WI38 (cell line): ENCODE measurements around the gene MRNIP.

Experiments
- H3K4me3 ChIP-seq: 2 replicates; pipeline ENCODE4 v1.5.1; 2011; ENCODE audit warnings: low read depth, mild to moderate bottlenecking, control low read depth, low read length
- TF ChIP-seq, protein P1 (sequence below): IDR thresholded peaks from 2 replicates; pipeline ENCODE4 v1.5.1; 2012; ENCODE audit warnings: low read depth, mild to moderate bottlenecking, control low read depth, low read length

Gene MRNIP

DNA sequence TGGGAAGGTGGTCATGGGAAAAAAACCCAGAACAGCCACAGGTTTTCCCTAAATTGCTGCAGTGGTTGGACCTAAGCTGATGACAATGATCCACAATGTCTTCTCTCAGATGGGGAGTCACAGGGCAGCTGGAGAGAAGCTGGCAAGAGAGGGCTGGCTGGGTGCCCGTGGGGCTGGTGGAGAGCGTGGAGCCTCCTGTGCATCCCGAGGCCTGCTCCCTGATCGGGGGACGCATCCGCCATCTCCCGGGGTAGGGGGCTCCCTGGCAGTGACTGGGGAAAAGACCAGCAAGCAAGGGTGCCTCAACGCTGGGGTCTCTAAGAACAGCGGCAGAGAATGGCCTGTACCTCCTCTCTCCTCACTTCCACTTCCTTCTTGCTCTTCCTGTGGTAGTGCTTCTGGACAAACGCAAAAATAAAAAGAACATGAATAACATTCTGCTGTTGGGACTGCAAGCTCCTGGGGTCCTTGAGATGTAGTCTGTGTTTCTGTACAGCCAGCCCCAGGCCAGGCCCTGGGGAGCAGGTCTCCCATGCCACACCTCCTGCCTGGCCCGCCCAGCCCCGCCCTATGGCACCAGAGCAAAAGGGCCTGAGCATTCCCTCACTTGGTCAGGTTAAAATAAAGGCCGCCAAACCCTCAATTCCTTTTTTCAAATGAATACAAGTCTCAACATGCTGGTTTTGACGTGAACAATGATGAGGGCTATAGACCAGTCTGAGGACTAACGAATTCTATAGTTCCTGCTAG is 7.0 kb upstream of the MRNIP start:
- TF ChIP-seq, protein P1, sequence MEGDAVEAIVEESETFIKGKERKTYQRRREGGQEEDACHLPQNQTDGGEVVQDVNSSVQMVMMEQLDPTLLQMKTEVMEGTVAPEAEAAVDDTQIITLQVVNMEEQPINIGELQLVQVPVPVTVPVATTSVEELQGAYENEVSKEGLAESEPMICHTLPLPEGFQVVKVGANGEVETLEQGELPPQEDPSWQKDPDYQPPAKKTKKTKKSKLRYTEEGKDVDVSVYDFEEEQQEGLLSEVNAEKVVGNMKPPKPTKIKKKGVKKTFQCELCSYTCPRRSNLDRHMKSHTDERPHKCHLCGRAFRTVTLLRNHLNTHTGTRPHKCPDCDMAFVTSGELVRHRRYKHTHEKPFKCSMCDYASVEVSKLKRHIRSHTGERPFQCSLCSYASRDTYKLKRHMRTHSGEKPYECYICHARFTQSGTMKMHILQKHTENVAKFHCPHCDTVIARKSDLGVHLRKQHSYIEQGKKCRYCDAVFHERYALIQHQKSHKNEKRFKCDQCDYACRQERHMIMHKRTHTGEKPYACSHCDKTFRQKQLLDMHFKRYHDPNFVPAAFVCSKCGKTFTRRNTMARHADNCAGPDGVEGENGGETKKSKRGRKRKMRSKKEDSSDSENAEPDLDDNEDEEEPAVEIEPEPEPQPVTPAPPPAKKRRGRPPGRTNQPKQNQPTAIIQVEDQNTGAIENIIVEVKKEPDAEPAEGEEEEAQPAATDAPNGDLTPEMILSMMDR, result no peak

DNA sequence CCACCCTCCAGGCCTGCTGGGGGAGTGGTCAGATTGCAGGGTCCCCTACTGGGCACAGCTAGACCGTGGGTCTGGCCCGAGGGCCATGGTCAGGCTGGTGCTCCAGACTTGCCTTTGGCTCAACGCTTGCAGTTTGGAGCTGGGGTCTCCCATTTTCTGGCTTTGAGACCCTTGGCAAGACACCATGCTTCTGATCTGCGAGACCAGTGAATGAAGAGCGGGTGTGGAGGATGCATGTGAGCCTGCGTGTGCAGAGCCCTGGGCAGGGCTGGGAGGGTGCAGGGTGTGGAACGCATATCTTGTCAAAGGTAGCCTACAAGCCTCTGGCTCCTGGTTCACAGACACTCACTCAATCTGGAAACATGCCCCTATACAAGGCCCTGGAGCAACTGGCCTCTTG is 6.1 kb upstream of the MRNIP start:
- H3K4me3 ChIP-seq, result no peak overlapping the region
- TF ChIP-seq, protein P1, result no peak

More for the DNA sequence above, 7.0 kb upstream of the MRNIP start:
- no peak overlapping the region for H3K4me3 ChIP-seq

DNA sequence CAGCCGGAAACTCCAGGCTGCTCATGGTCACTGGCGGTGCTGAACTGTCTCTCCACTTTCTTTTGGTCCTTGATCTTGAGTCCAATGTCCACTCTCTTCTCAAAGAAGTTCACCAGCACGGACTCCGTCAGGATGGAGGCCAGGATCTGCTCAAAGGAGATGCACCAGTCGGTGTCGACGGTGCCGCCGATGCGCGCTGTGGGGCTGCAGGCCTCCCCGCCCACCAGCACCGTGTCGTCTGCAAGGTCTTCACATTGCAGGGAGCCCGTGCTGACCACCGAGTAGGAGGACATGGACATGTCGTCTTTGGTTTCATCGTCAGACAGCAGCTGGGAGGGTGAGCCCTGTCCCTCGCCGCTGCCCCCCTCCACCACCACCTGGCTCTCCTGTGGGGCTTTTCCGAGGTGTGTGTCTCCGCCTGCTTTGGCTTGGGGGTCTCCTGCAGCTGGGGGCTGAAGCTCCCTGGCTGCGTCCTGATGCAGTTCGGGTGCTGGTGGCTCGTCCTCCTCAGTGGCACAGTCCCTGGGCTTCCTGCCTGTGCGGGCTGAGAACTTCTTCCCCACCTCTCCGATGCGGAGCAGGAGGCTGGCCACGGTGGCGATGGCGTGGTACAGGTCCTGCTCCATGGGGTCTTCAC is 5.0 kb upstream of the MRNIP start:
- H3K4me3 ChIP-seq, result no peak overlapping the region
- TF ChIP-seq, protein P1, result no peak

DNA sequence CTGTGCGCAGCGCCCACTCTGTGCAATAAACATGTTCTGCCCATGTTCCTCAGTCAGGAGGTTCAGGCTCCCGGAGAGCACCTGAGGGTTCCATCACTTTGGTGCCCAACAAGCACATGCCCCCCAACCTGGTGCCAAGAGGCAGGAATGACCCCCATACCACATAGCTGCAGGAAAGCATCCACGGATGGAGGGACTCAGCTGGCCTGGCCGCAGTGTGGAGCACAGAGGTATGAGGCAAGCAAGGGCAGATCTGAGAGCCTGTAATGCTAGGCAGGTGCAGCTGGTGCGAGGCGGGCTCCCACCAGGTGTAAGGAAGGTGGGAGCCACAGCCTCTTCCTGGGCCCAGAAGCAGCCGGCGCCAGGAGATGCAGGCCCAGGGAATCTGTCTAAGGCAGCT is 4.3 kb upstream of the MRNIP start:
- H3K4me3 ChIP-seq, result no peak overlapping the region
- TF ChIP-seq, protein P1, result no peak

DNA sequence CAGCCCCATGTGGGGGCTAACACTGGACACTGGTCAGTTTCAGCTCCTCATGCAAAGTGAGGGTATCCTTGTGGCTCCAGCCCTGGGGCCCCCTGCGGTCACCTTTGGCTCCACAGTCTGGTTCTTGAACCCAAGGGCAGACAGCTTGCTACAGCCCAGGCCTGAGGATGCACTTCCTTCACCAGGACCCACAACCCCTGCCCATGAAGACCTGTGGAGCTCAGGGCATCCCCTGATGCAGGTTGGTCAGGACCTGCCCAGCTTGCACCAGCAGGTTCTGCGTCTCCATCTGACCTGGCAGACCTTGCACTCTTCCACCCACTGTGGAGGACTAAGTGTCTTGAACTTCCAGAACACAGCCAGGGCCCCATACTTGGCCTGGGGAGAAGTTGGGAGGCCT is 3.7 kb upstream of the MRNIP start:
- TF ChIP-seq, protein P1, result no peak
- no peak overlapping the region for H3K4me3 ChIP-seq

DNA sequence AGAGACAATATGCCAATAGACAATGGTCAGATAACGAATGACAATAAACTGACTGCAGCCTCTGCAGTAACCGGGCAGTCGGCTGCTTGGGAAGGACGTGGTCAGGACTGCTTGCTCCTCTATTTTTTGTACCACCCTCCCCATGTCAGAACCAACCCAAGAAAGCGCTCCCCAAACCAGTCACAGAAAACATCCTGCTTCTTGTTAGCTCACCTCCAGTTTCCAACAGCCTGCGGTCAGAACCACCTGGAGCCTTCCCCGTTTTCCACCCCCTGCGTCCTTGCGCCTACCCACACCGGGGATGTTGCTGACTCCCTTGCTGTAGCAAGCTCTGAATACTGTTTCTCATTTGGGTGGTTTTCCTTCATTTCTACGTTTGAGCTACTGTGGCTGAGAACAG is 1.7 kb upstream of the MRNIP start:
- TF ChIP-seq, protein P1, result no peak
- H3K4me3 ChIP-seq, result no peak overlapping the region

DNA sequence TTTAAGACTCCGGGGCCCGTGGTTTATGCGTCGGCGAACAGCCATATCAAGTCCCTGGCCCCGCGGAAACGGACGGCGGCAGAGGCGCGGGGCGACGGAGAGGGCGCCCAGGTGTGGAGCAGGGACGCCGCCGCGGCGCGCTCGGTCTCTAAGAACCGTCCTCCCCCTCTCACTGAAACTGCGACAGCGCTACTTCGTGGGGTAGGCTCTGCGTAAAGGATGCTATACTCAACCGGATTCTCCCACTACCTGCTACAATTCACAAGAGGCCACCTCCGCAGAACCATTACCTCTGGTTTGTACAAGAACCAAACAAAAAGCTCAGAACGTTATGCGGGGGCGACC is 404 bp downstream of the MRNIP start:
- TF ChIP-seq, protein P1, result no peak
- H3K4me3 ChIP-seq, result peak overlapping the region; percentile 74
